Pancreas (tissue), 10 donors: ENCODE data around the gene PVALB. TPM values are rescaled to one million over a fixed set of nuclear protein-coding genes. Genes with fewer than 3 reads are reported as not detected.

Experiments
- ATAC-seq, 4 donors: fragments of 200-7000 bp; cut with Tn5 transposase; one replicate each; pipeline versions ENCODE4 v1.8.0 to v1.9.1; 2020; ENCODE audit warnings: mild to moderate bottlenecking in 4 of 4, moderate library complexity in 4 of 4
- DNase-seq, 6 donors: peaks; one replicate each; pipeline ENCODE4 v3.0.0-alpha.2; 2020
- FAIRE-seq: peaks from 2 replicates; lab custom pipeline; 2012; peaks lifted over from hg19 to GRCh38; lab: Jason Lieb, UNC
- H3K27ac ChIP-seq, 4 donors: fragments of 200-600 bp; sonication (generic); 1 replicate in 3 of 4; 2 replicates in 1 of 4; pipeline versions ENCODE4 v1.5.0 to v1.8.0; 2020
- H3K27me3 ChIP-seq, 4 donors: fragments of 200-600 bp; one replicate each; pipeline ENCODE4 v1.8.0; 2021
- H3K36me3 ChIP-seq, 3 donors: fragments of 200-600 bp; sonication (generic) in 1 of 3; one replicate each; pipeline versions ENCODE4 v1.5.0 to v1.8.0; 2020 to 2021
- H3K4me1 ChIP-seq, 3 donors: fragments of 200-600 bp; one replicate each; pipeline ENCODE4 v1.8.0; 2021
- H3K4me3 ChIP-seq, 4 donors: fragments of 200-600 bp; sonication (generic) in 2 of 4; one replicate each; pipeline versions ENCODE4 v1.5.0 to v1.8.0; 2020 to 2021
- H3K9me3 ChIP-seq, 4 donors: fragments of 200-600 bp; one replicate each; pipeline ENCODE4 v1.8.0; 2021
- CTCF ChIP-seq, 4 donors: fragments of 200-600 bp; sonication (generic) in 3 of 4; IDR thresholded peaks; one replicate each; pipeline versions ENCODE4 v1.5.0 to v1.8.0; 2021; ENCODE audit warnings: antibody characterized with exemption in 4 of 4
- WGBS, 2 donors: extraction: QIAGEN DNeasy Blood & Tissue Kit; methylation state at CpG; one replicate each; pipeline ENCODE4 v1.1.7; 2013; 5-methylcytosine and 5-hydroxymethylcytosine counted together
- intact Hi-C, 3 donors: fragments of 100-400 bp; cut with DNase I; formaldehyde crosslinking; loops; one replicate each; pipeline versions ENCODE4 v1.11.1 to v1.14.2; 2022
- polyA plus RNA-seq, 2 donors: library from polyadenylated mRNA; stranded (reverse); fragments of 200-250 nt; gene quantifications; one replicate each; pipeline ENCODE4 v1.2.3, GENCODE V29; 2013
- total RNA-seq, 6 donors: library from RNA; stranded (reverse); fragmentation: NEBNext Ultra II Directional in 4 of 6; extraction: Animal tissue kit (Norgen Biotek cat#: 25700) in 4 of 6; gene quantifications; one replicate each; pipeline versions ENCODE4 v1.2.1 to v1.2.4, GENCODE V29; 2021 to 2023
- donor health status: healthy with polysubstance abuse.
- donor health status: DM: no; HTN: no; CAD: no; lungs with moderate emphysema.
- donor health status: DM: no; HTN: no; CAD: no.
- donor health status: control.
- donor health status: control.
- donor health status: Bipolar disorder and iron deficiency.
- donor health status: DM: yes; HTN: yes; CAD: no.
- donor health status: DM: no; HTN: no; CAD: no.
- donor health status: DM: no; HTN: no; CAD: no.
- donor health status: DM: yes; HTN: yes; CAD: no.

Gene PVALB
- total and polyA plus RNA-seq, 8 donors, result 0.54 TPM; not detected in 7

DNA sequence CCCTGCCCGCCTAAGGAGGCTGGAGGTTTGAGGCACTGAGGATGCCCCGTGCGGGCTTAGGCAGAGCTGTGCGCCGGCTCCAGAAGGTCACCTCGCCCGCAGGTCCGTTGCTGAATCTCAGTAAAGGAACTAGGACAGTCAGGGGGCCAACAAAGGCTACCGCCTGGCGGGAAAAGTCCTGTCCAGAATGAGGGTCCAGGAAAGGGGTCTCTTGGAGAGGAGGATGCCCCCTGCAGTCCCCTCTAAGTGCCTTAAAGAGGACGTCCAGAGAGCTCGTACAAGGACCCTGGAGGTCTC lies 548 bp downstream of the PVALB start:
- peak overlapping the region in 1 of 4 donors; percentile 29 for H3K4me3 ChIP-seq
- H3K9me3 ChIP-seq, result no peaks in the 10 kb centered on the region
- no peak overlapping the region for H3K27ac ChIP-seq
- no peak for FAIRE-seq
- TF ChIP-seq CTCF (IDR thresholded peaks at IDR 0.05), result no peak
- WGBS, 2 donors, result 4% methylated on average over 12 of the region's 12 CpGs
- no peaks in the 10 kb centered on the region for H3K36me3 ChIP-seq
- peaks cover 0 to 22% (median 4%) of the 10 kb centered on the region in 4 donors for H3K27me3 ChIP-seq
- peak in 2 of 4 donors; percentile 40 to 52 for ATAC-seq
- intact Hi-C loops, result no loop called here
- DNase-seq, result no peak
- peaks cover 5 to 13% (median 7%) of the 10 kb centered on the region in 3 donors for H3K4me1 ChIP-seq

GRCh38 chr22:36815558-36816338 lies 1.1 kb downstream of the PVALB start:
- H3K27me3 ChIP-seq, result peaks cover 0 to 22% (median 4%) of the 10 kb centered on the region in 4 donors
- WGBS, 2 donors, result 9 to 14% methylated on average over 8 of the region's 8 CpGs
- H3K4me1 ChIP-seq, result peaks cover 5 to 13% (median 7%) of the 10 kb centered on the region in 3 donors
- ATAC-seq (peak in 2 of 4 donors; percentile 56 to 60), DNase-seq (no peak), FAIRE-seq (no peak)
- no peaks in the 10 kb centered on the region for H3K36me3 ChIP-seq
- intact Hi-C loops, result no loop called here
- no peak for TF ChIP-seq CTCF (IDR thresholded peaks at IDR 0.05)
- no peaks in the 10 kb centered on the region for H3K9me3 ChIP-seq
- H3K4me3 ChIP-seq, result no peak overlapping the region
- H3K27ac ChIP-seq, result no peak overlapping the region

- ATAC-seq, result no peak
- no peak overlapping the region for H3K4me3 ChIP-seq
- no peak for FAIRE-seq
- 59 to 66% methylated on average over 10 of the region's 10 CpGs for WGBS, 2 donors
- H3K27me3 ChIP-seq, result peaks cover 0 to 21% (median 4%) of the 10 kb centered on the region in 4 donors
- DNase-seq, result no peak
- no peaks in the 10 kb centered on the region for H3K36me3 ChIP-seq
- H3K27ac ChIP-seq, result no peak overlapping the region
- peaks cover 5 to 13% (median 7%) of the 10 kb centered on the region in 3 donors for H3K4me1 ChIP-seq
- intact Hi-C loops, result no loop called here
- TF ChIP-seq CTCF (IDR thresholded peaks at IDR 0.05), result no peak
- no peaks in the 10 kb centered on the region for H3K9me3 ChIP-seq
These were observed 2.0 kb downstream of the PVALB start for GRCh38 chr22:36814801-36815200.

- Histone ChIP-seq H3K9me3 (no peaks in the 10 kb centered on the region), H3K36me3 (no peaks in the 10 kb centered on the region), H3K27me3 (peaks cover 0 to 2% (median under 1%) of the 10 kb centered on the region in 4 donors), H3K27ac (no peak overlapping the region), H3K4me3 (no peak overlapping the region), H3K4me1 (peaks cover 0 to 2% (median under 1%) of the 10 kb centered on the region in 3 donors)
- DNase-seq (no peak), ATAC-seq (no peak), FAIRE-seq (no peak)
- intact Hi-C loops, result no loop called here
- WGBS, 2 donors, result 77 to 89% methylated on average over 3 of the region's 3 CpGs
- TF ChIP-seq CTCF (IDR thresholded peaks at IDR 0.05), result no peak
These were observed 5.6 kb downstream of the PVALB start for GRCh38 chr22:36811094-36811800.
